PC-9 (cell line): Measurements from ENCODE around the gene PBX2. TPM values are rescaled to one million over a fixed set of nuclear protein-coding genes. Genes with fewer than 3 reads are reported as not detected.

Source experiments
- BruUV-seq: library from RNA; stranded (reverse); fragments of 400-500 nt; replicated peaks from 2 replicates; lab custom pipeline; 2021; lab: Mats Ljungman, UMichigan
- CTCF ChIA-PET: fragments of 300-600 bp; sonication (Branson Sonifier 250); formaldehyde crosslinking; loops from one replicate; lab custom pipeline; 2022; ENCODE audit warnings: antibody characterized with exemption; lab: Charles Lee
- POLR2A ChIA-PET: fragments of 300-600 bp; sonication (Branson Sonifier 250); formaldehyde crosslinking; loops from one replicate; lab custom pipeline; 2022; ENCODE audit warnings: antibody characterized with exemption; ENCODE audit not compliant: unreplicated experiment; lab: Charles Lee
- DNase-seq, 2 experiments: peaks; one replicate each; pipeline versions ENCODE4 v3.0.0 to v3.0.0-alpha.2; 2015 to 2022; ENCODE audit warnings: mixed read lengths in 1 of 2
- H2AFZ ChIP-seq: fragments of 200-600 bp; sonication (generic); 2 replicates; pipeline ENCODE4 v1.8.1; 2017; ENCODE audit warnings: antibody characterized with exemption
- H3F3A ChIP-seq: fragments of 200-600 bp; sonication (generic); 2 replicates; pipeline ENCODE4 v1.8.1; 2017; ENCODE audit warnings: antibody characterized with exemption, mild to moderate bottlenecking, low read depth; ENCODE audit not compliant: insufficient read depth
- H3K27ac ChIP-seq: fragments of 200-600 bp; sonication (generic); 2 replicates; pipeline ENCODE4 v1.6.1; 2016; ENCODE audit warnings: mixed run types
- H3K27me3 ChIP-seq: fragments of 200-600 bp; sonication (generic); 2 replicates; pipeline ENCODE4 v1.6.1; 2016; ENCODE audit warnings: low read depth, mixed run types; ENCODE audit not compliant: insufficient read depth
- H3K36me3 ChIP-seq: fragments of 200-600 bp; sonication (generic); 2 replicates; pipeline ENCODE4 v1.6.1; 2016; ENCODE audit warnings: low read depth, mixed run types
- H3K4me1 ChIP-seq: fragments of 200-600 bp; sonication (generic); replicated peaks from 2 replicates; pipeline ENCODE4 v1.6.1; 2016; ENCODE audit warnings: mixed run types; ENCODE audit not compliant: insufficient read depth
- H3K4me2 ChIP-seq: fragments of 200-600 bp; sonication (generic); 2 replicates; pipeline ENCODE4 v1.6.1; 2017; ENCODE audit warnings: mixed run types
- H3K4me3 ChIP-seq: fragments of 200-600 bp; sonication (generic); 2 replicates; pipeline ENCODE4 v1.6.1; 2016; ENCODE audit warnings: mixed run types
- H3K79me2 ChIP-seq: fragments of 200-600 bp; sonication (generic); 2 replicates; pipeline ENCODE4 v1.6.1; 2017; ENCODE audit warnings: low read depth, mixed run types
- H3K9me2 ChIP-seq: fragments of 200-600 bp; sonication (generic); 2 replicates; pipeline ENCODE4 v1.8.1; 2017; ENCODE audit warnings: mild to moderate bottlenecking; ENCODE audit not compliant: insufficient read depth
- H3K9me3 ChIP-seq: fragments of 200-600 bp; sonication (generic); 2 replicates; pipeline ENCODE4 v1.8.1; 2016; ENCODE audit warnings: low read depth; ENCODE audit not compliant: insufficient read depth
- H4K20me1 ChIP-seq: fragments of 200-600 bp; sonication (generic); 2 replicates; pipeline ENCODE4 v1.8.1; 2017; ENCODE audit not compliant: insufficient read depth
- EZH2 ChIP-seq: fragments of 200-600 bp; sonication (generic); IDR thresholded peaks from 2 replicates; pipeline ENCODE4 v1.8.0; 2017; ENCODE audit warnings: antibody characterized with exemption, low read depth
- intact Hi-C: fragments of 100-400 bp; cut with micrococcal nuclease; formaldehyde crosslinking; loops from one replicate; pipeline ENCODE4 v1.10.0; 2022; ENCODE audit not compliant: unreplicated experiment
- microRNA-seq: library from miRNA; unstranded; fragments of <30 nt; microRNA quantifications from one replicate; pipeline ENCODE4 v1.2.0, GENCODE V29; 2021; ENCODE audit warnings: borderline number of aligned reads, borderline replicate concordance
- total RNA-seq: library from RNA; stranded (reverse); gene quantifications from 2 replicates; pipeline ENCODE4 v1.2.3, GENCODE V29; 2021
- TF ChIP-seq, protein P1 (sequence below): fragments of 200-600 bp; sonication (generic); conservative IDR thresholded peaks from 2 replicates; pipeline ENCODE4 v1.6.1; 2017; ENCODE audit warnings: mixed run types, antibody characterized with exemption, mild to moderate bottlenecking, moderate library complexity

PBX2 gene
- total RNA-seq, 1 experiment from 2014 or later = 89.3 TPM

DNA sequence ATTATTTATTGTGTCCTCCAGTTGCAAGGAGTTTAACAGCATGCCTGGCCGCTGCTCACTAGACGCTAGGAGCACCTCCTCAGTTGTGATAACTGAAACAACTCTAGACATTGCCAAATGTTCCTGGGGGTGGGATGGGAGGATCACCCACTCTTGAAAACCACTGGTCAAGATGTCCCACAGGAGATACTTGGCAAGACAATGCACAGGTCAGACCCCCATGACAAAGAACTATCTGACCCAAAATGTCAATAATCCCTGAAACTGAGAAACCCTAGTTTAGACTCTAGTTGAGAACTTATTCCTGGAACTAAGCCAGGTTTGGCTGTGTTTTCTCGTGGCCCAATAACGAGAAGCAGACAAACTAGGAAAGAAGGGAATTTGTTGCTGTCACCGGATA lies 50.4 kb downstream of the PBX2 start:
- H3K4me2 ChIP-seq = no peak overlapping the region
- H3K27ac ChIP-seq = no peak overlapping the region
- H3K36me3 ChIP-seq = no peaks in the 10 kb centered on the region
- no peaks in the 10 kb centered on the region for H3K9me2 ChIP-seq
- POLR2A ChIA-PET = interaction anchor here (0.6 kb wide), 1 partner anchor 178 kb away, joined by 3 read pairs; no protein-coding TSS in a partner anchor
- CTCF ChIA-PET = no interaction called here
- no peaks in the 10 kb centered on the region for H3K27me3 ChIP-seq
- intact Hi-C loops = no loop called here
- no peak overlapping the region for H2AFZ ChIP-seq
- DNase-seq = no peak
- peaks cover 9% of the 10 kb centered on the region; the same call in 1 of the 2 replicates for H3F3A ChIP-seq
- peaks cover 12% of the 10 kb centered on the region for H3K4me1 ChIP-seq
- no peak for TF ChIP-seq EZH2
- TF ChIP-seq, protein P1, sequence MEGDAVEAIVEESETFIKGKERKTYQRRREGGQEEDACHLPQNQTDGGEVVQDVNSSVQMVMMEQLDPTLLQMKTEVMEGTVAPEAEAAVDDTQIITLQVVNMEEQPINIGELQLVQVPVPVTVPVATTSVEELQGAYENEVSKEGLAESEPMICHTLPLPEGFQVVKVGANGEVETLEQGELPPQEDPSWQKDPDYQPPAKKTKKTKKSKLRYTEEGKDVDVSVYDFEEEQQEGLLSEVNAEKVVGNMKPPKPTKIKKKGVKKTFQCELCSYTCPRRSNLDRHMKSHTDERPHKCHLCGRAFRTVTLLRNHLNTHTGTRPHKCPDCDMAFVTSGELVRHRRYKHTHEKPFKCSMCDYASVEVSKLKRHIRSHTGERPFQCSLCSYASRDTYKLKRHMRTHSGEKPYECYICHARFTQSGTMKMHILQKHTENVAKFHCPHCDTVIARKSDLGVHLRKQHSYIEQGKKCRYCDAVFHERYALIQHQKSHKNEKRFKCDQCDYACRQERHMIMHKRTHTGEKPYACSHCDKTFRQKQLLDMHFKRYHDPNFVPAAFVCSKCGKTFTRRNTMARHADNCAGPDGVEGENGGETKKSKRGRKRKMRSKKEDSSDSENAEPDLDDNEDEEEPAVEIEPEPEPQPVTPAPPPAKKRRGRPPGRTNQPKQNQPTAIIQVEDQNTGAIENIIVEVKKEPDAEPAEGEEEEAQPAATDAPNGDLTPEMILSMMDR = no peak
- H4K20me1 ChIP-seq = no peaks in the 10 kb centered on the region
- no TSS peak for BruUV-seq
- H3K79me2 ChIP-seq = no peaks in the 10 kb centered on the region
- no peaks in the 10 kb centered on the region for H3K9me3 ChIP-seq
- H3K4me3 ChIP-seq = no peak overlapping the region

DNA sequence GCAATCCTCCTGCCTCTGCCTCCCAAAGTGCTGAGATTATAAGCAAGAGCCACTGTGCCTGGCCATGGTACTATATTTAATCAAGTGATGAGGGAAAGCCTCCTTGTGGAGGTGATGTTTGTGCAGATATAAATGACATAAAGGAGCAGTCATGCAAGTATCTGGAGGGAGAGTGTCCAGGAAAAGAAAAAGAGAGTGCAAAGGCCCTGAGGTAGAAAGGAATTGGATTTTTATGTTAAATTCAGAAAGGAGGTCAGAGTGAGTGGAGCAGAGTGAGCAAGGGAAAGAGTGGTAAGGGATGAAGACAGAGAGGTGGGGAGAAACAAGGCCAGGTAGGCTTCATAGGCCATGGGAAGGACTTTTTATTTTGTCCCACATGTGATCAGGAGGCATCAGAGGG lies 52.5 kb downstream of the PBX2 start:
- Histone ChIP-seq H4K20me1 (no peaks in the 10 kb centered on the region), H3K27me3 (no peaks in the 10 kb centered on the region), H3F3A (no peaks in the 10 kb centered on the region), H3K4me1 (peaks cover 2% of the 10 kb centered on the region), H3K4me2 (no peak overlapping the region), H2AFZ (no peak overlapping the region), H3K4me3 (no peak overlapping the region), H3K36me3 (no peaks in the 10 kb centered on the region), H3K9me3 (no peaks in the 10 kb centered on the region), H3K27ac (no peak overlapping the region), H3K9me2 (no peaks in the 10 kb centered on the region), H3K79me2 (no peaks in the 10 kb centered on the region)
- no TSS peak for BruUV-seq
- TF ChIP-seq, protein P1 = no peak
- no peak for TF ChIP-seq EZH2
- ChIA-PET POLR2A (no interaction called here), CTCF (no interaction called here)
- intact Hi-C loops = no loop called here
- no peak for DNase-seq

Small RNAs within 50 kb of the gene (microRNA-seq; reads per million reads assigned to microRNA genes)
- gene MIR6721 = 3.4 reads per million
- not detected for gene MIR6833

Other genes starting within 250 kb of the PBX2 start
- gene CFB, start 244.1 kb downstream of the PBX2 start, total RNA-seq = 22.6 and 25.5 TPM in 2 replicates
- gene NELFE, start 231.2 kb downstream of the PBX2 start, total RNA-seq = 43.0 and 50.8 TPM in 2 replicates
- 67.9 and 86.0 TPM in 2 replicates for gene SKIC2, start 231.0 kb downstream of the PBX2 start, total RNA-seq
- 24.5 and 36.0 TPM in 2 replicates for gene DXO, start 218.1 kb downstream of the PBX2 start, total RNA-seq
- 7.0 and 9.3 TPM in 2 replicates for gene C4A, start 208.1 kb downstream of the PBX2 start, total RNA-seq
- gene C4B, start 175.4 kb downstream of the PBX2 start, total RNA-seq = 7.5 and 8.3 TPM in 2 replicates
- 0.33 TPM in 1 of 2 replicates, not detected in the other for gene CYP21A2, start 151.8 kb downstream of the PBX2 start, total RNA-seq
- 15.1 and 22.1 TPM in 2 replicates for gene TNXB, start 80.9 kb downstream of the PBX2 start, total RNA-seq
- gene ATF6B, start 62.0 kb downstream of the PBX2 start, total RNA-seq = 87.2 and 102 TPM in 2 replicates
- 11.6 and 12.6 TPM in 2 replicates for gene FKBPL, start 59.9 kb downstream of the PBX2 start, total RNA-seq
- 12.6 and 15.9 TPM in 2 replicates for gene PRRT1, start 38.3 kb downstream of the PBX2 start, total RNA-seq
- gene PPT2, start 36.1 kb downstream of the PBX2 start, total RNA-seq = 38.2 and 42.5 TPM in 2 replicates
- gene EGFL8, start 25.6 kb downstream of the PBX2 start, total RNA-seq = 23.3 and 26.0 TPM in 2 replicates
- 58.9 and 61.7 TPM in 2 replicates for gene AGPAT1, start 14.1 kb downstream of the PBX2 start, total RNA-seq
- 45.6 and 51.3 TPM in 2 replicates for gene RNF5, start 11.8 kb downstream of the PBX2 start, total RNA-seq
- gene AGER, start 5.9 kb downstream of the PBX2 start, total RNA-seq = 18.1 and 20.4 TPM in 2 replicates
- 8.6 and 10.4 TPM in 2 replicates for gene GPSM3, start 2.4 kb upstream of the PBX2 start, total RNA-seq
- 1.2 and 1.5 TPM in 2 replicates for gene NOTCH4, start 33.9 kb upstream of the PBX2 start, total RNA-seq
- gene TSBP1, start 181.7 kb upstream of the PBX2 start, total RNA-seq = not detected in 2 replicates
- gene BTNL2, start 217.0 kb upstream of the PBX2 start, total RNA-seq = not detected in 2 replicates
- gene HLA-DRA, start 249.7 kb upstream of the PBX2 start, total RNA-seq = not detected in 2 replicates